ENCODE results near the gene DHX9.

DHX9 gene

GRCh38 chr1:182839209-182840066, at the start of gene DHX9:
TSS of gene DHX9 (plus strand) at chr1:182839347. CDS start at chr1:182842567, 3,220 bp downstream.
- DNase-seq (ENCODE audit: low read depth, low spot score) = peak; percentile 78

- DNase-seq (ENCODE audit: low read depth, low spot score) = no peak
Observed at GRCh38 chr1:182791281-182792179, 47.6 kb upstream of the DHX9 start.

GRCh38 chr1:182794091-182794490, 45.1 kb upstream of the DHX9 start:
- no peak for DNase-seq (ENCODE audit: low read depth, low spot score)

- no peak for DNase-seq (ENCODE audit: low read depth, low spot score)
Observed at GRCh38 chr1:182794676-182795201, 44.4 kb upstream of the DHX9 start.

GRCh38 chr1:182795563-182796228, 43.5 kb upstream of the DHX9 start:
- DNase-seq (ENCODE audit: low read depth, low spot score) = no peak

- DNase-seq (ENCODE audit: low read depth, low spot score) = no peak
Observed at GRCh38 chr1:182802006-182802803, 36.9 kb upstream of the DHX9 start.

- no peak for DNase-seq (ENCODE audit: low read depth, low spot score)
Observed at GRCh38 chr1:182803846-182804245, 35.3 kb upstream of the DHX9 start.

- DNase-seq (ENCODE audit: low read depth, low spot score) = no peak
Observed at GRCh38 chr1:182806015-182806678, 33.0 kb upstream of the DHX9 start.

- DNase-seq (ENCODE audit: low read depth, low spot score) = no peak
Observed at GRCh38 chr1:182807907-182808306, 31.2 kb upstream of the DHX9 start.

GRCh38 chr1:182809414-182809957, 29.7 kb upstream of the DHX9 start:
- no peak for DNase-seq (ENCODE audit: low read depth, low spot score)

- no peak for DNase-seq (ENCODE audit: low read depth, low spot score)
Observed at GRCh38 chr1:182811975-182812722, 27.0 kb upstream of the DHX9 start.

GRCh38 chr1:182816863-182817262, 22.3 kb upstream of the DHX9 start:
- DNase-seq (ENCODE audit: low read depth, low spot score) = no peak

- DNase-seq (ENCODE audit: low read depth, low spot score) = no peak
Observed at GRCh38 chr1:182817802-182818201, 21.3 kb upstream of the DHX9 start.

- DNase-seq (ENCODE audit: low read depth, low spot score) = no peak
Observed at GRCh38 chr1:182823220-182823619, 15.9 kb upstream of the DHX9 start.

GRCh38 chr1:182826892-182827291, 12.3 kb upstream of the DHX9 start:
- no peak for DNase-seq (ENCODE audit: low read depth, low spot score)

- DNase-seq (ENCODE audit: low read depth, low spot score) = no peak
Observed at GRCh38 chr1:182829285-182829932, 9.7 kb upstream of the DHX9 start.

GRCh38 chr1:182833271-182833670, 5.9 kb upstream of the DHX9 start:
- no peak for DNase-seq (ENCODE audit: low read depth, low spot score)

GRCh38 chr1:182834326-182834725, 4.8 kb upstream of the DHX9 start:
- no peak for DNase-seq (ENCODE audit: low read depth, low spot score)

GRCh38 chr1:182835806-182836205, 3.3 kb upstream of the DHX9 start:
- no peak for DNase-seq (ENCODE audit: low read depth, low spot score)

Measured in activated naive CD8-positive, alpha-beta T cell treated with anti-CD3 and anti-CD28 coated beads, Interleukin-2, amount 50 U/mL, for 16 hours (primary cell).